PC-3 (cell line): Measurements from ENCODE around the gene ZDHHC7. TPM values are rescaled to one million over a fixed set of nuclear protein-coding genes. Genes with fewer than 3 reads are reported as not detected.
A peak's percentile ranks its signal among the peaks of the same experiment; 100 is the strongest.

Source experiments
- ATAC-seq: fragments of 200-7000 bp; cut with Tn5 transposase; 2 replicates; pipeline ENCODE4 v1.9.1; 2020; ENCODE audit warnings: mild to moderate bottlenecking, moderate library complexity
- BruUV-seq: library from RNA; stranded (reverse); fragments of 400-500 nt; replicated peaks from 2 replicates; lab custom pipeline; 2021; lab: Mats Ljungman, UMichigan
- CTCF ChIA-PET: fragments of 300-600 bp; sonication (Branson Sonifier 250); formaldehyde crosslinking; loops from one replicate; lab custom pipeline; 2022; ENCODE audit warnings: antibody characterized with exemption; lab: Charles Lee
- POLR2A ChIA-PET: fragments of 300-600 bp; sonication (Branson Sonifier 250); formaldehyde crosslinking; loops from one replicate; lab custom pipeline; 2022; ENCODE audit warnings: antibody characterized with exemption; ENCODE audit not compliant: unreplicated experiment; lab: Charles Lee
- DNase-seq: peaks from one replicate; pipeline ENCODE4 v3.0.0-alpha.2; 2015
- H2AFZ ChIP-seq: fragments of 300-600 bp; sonication (generic); 2 replicates; pipeline ENCODE4 v1.6.0; 2016; ENCODE audit warnings: antibody characterized with exemption, low read length
- H3F3A ChIP-seq: fragments of 300-600 bp; sonication (generic); one replicate; pipeline ENCODE4 v1.6.0; 2017; ENCODE audit warnings: antibody characterized with exemption, low read length, control low read depth, mild to moderate bottlenecking; ENCODE audit not compliant: unreplicated experiment
- H3K27ac ChIP-seq: fragments of 300-600 bp; sonication (generic); 2 replicates; pipeline ENCODE4 v1.5.1; 2016; ENCODE audit warnings: mild to moderate bottlenecking, low read length
- H3K27me3 ChIP-seq: fragments of 300-600 bp; sonication (generic); 2 replicates; pipeline ENCODE4 v1.6.1; 2016; ENCODE audit warnings: low read length, mixed read lengths
- H3K36me3 ChIP-seq: fragments of 300-600 bp; sonication (generic); 2 replicates; pipeline ENCODE4 v1.6.1; 2016; ENCODE audit warnings: low read depth, mixed run types, low read length, mixed read lengths
- H3K4me1 ChIP-seq: fragments of 300-600 bp; sonication (generic); 2 replicates; pipeline ENCODE4 v1.5.1; 2016; ENCODE audit warnings: low read length; ENCODE audit not compliant: insufficient read depth
- H3K4me2 ChIP-seq: fragments of 300-600 bp; sonication (generic); 2 replicates; pipeline ENCODE4 v1.6.0; 2016; ENCODE audit warnings: low read length
- H3K4me3 ChIP-seq: fragments of 300-600 bp; sonication (generic); 2 replicates; pipeline ENCODE4 v1.5.1; 2016; ENCODE audit warnings: mild to moderate bottlenecking, low read length, mixed read lengths
- H3K79me2 ChIP-seq: fragments of 300-600 bp; sonication (generic); 2 replicates; pipeline ENCODE4 v1.6.1; 2017; ENCODE audit warnings: low read length, mixed read lengths
- H3K9ac ChIP-seq: fragments of 300-600 bp; sonication (generic); 2 replicates; pipeline ENCODE4 v1.6.0; 2016; ENCODE audit warnings: mild to moderate bottlenecking, low read length
- H3K9me2 ChIP-seq: fragments of 300-600 bp; sonication (generic); replicated peaks from 2 replicates; pipeline ENCODE4 v1.6.1; 2016; ENCODE audit warnings: mixed run types, low read length, mixed read lengths
- H3K9me3 ChIP-seq: fragments of 300-600 bp; sonication (generic); 2 replicates; pipeline ENCODE4 v1.6.1; 2016; ENCODE audit warnings: low read length, mixed read lengths
- H4K20me1 ChIP-seq: fragments of 300-600 bp; sonication (generic); 2 replicates; pipeline ENCODE4 v1.6.1; 2016; ENCODE audit warnings: low read length, mixed read lengths
- CTCF ChIP-seq: fragments of 300-600 bp; sonication (generic); conservative IDR thresholded peaks from 2 replicates; pipeline ENCODE4 v1.5.1; 2017; ENCODE audit warnings: antibody characterized with exemption, low read depth, mild to moderate bottlenecking, low read length
- EZH2 ChIP-seq: fragments of 300-600 bp; sonication (generic); IDR thresholded peaks from one replicate; pipeline ENCODE4 v1.6.1; 2017; ENCODE audit warnings: antibody characterized with exemption, mild to moderate bottlenecking, low read length; ENCODE audit not compliant: unreplicated experiment
- EZH2phosphoT487 ChIP-seq: fragments of 300-600 bp; sonication (generic); IDR thresholded peaks from 2 replicates; pipeline ENCODE4 v1.6.1; 2018; ENCODE audit warnings: mild to moderate bottlenecking, antibody characterized with exemption, low read length, borderline replicate concordance
- intact Hi-C: fragments of 100-400 bp; cut with micrococcal nuclease; formaldehyde crosslinking; loops from 2 replicates; pipeline ENCODE4 v1.9.0; 2023
- total RNA-seq: library from RNA; depleted of rRNA; stranded (reverse); fragments of >200 nt; gene quantifications from 2 replicates; pipeline ENCODE4 v1.2.3, GENCODE V29; 2014

ZDHHC7 gene
- total RNA-seq, 1 experiment from 2014 or later, result 42.1 TPM

DNA sequence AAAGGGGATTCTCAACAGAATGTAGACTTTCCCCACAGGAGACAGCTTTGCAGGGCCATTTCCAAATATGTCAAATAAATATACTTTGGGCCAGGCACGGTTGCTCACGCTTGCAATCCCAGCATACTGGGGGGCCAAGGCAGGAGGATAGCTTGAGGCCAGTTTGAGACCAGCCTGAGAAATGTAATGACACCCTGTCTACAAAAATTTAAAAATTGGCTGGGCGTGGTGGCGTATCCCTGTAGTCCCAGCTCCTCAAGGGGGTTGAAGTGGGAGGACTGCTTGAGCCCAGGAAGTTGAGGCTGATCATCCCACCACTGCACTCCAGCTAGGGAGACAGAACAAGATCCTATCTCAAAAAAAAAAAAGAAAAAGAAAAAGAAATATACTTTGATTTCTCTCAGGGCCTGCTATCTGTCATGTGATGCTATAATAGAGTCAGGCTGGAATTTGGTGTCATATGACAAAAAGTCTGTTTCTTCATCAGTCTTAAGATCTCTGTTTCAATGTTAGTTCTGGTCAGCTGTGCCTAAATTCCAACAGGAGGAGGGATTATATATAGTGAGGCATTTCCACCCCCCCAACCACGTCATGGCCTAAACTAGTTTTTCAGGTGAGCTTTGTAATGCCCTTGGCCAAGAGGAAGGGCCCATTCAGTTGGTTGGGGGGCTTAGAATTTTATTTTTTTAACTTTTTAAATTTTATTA lies 4.3 kb upstream of the ZDHHC7 start:
- Histone ChIP-seq H3K9ac (no peak overlapping the region), H3K79me2 (peaks cover 4% of the 10 kb centered on the region), H3K4me3 (no peak overlapping the region), H3K27ac (no peak overlapping the region), H3K4me1 (0 out of 2 replicates have a peak, but pooled peaks cover 3% of the 10 kb centered on the region), H3K9me2 (no peaks in the 10 kb centered on the region), H3K9me3 (no peaks in the 10 kb centered on the region), H3F3A (no peaks in the 10 kb centered on the region), H3K27me3 (no peaks in the 10 kb centered on the region), H3K4me2 (no peak overlapping the region), H3K36me3 (no peaks in the 10 kb centered on the region), H4K20me1 (no peaks in the 10 kb centered on the region), H2AFZ (no peak overlapping the region)
- intact Hi-C loops, result no loop called here
- no TSS peak for BruUV-seq
- ChIA-PET POLR2A (no interaction called here), CTCF (no interaction called here)
- DNase-seq, result peak; percentile 19
- TF ChIP-seq EZH2phosphoT487 (no peak), CTCF (no peak), EZH2 (no peak)
- no peak for ATAC-seq

- H3K9me2 ChIP-seq, result no peaks in the 10 kb centered on the region
- 0 out of 2 replicates have a peak, but pooled peaks cover 5% of the 10 kb centered on the region for H4K20me1 ChIP-seq
- no peak for DNase-seq
- H3K9me3 ChIP-seq, result no peaks in the 10 kb centered on the region
- no peak for ATAC-seq
- no TSS peak for BruUV-seq
- peaks cover 17% of the 10 kb centered on the region for H3K79me2 ChIP-seq
- CTCF ChIA-PET, result no interaction called here
- peaks cover under 1% of the 10 kb centered on the region; the same call in 1 of the 2 replicates for H3K36me3 ChIP-seq
- no peak overlapping the region for H3K27ac ChIP-seq
- H3K9ac ChIP-seq, result no peak overlapping the region
- H3K4me2 ChIP-seq, result no peak overlapping the region
- intact Hi-C loops, result loop anchor here (5.0 kb wide), 2 partner anchors 42 to 73 kb away; no protein-coding TSS in a partner anchor
- H2AFZ ChIP-seq, result no peak overlapping the region
- POLR2A ChIA-PET, result no interaction called here
- no peak overlapping the region for H3K4me3 ChIP-seq
- peaks cover 4% of the 10 kb centered on the region for H3K4me1 ChIP-seq
- no peaks in the 10 kb centered on the region for H3F3A ChIP-seq
- no peak for TF ChIP-seq EZH2phosphoT487
- no peak for TF ChIP-seq CTCF
- TF ChIP-seq EZH2, result no peak
- no peaks in the 10 kb centered on the region for H3K27me3 ChIP-seq
These were observed 3.0 kb upstream of the ZDHHC7 start for GRCh38 chr16:85014311-85014710.

GRCh38 chr16:85011846-85012284 lies 530 bp upstream of the ZDHHC7 start:
- Histone ChIP-seq H3K79me2 (peaks cover 42% of the 10 kb centered on the region), H3K27ac (peak overlapping the region; percentile 86), H3K9ac (peak overlapping the region; percentile 99), H3K9me3 (no peaks in the 10 kb centered on the region), H3K27me3 (no peaks in the 10 kb centered on the region), H4K20me1 (0 out of 2 replicates have a peak, but pooled peaks cover 8% of the 10 kb centered on the region), H3K4me1 (peaks cover 7% of the 10 kb centered on the region), H3K36me3 (peaks cover 3% of the 10 kb centered on the region; the same call in 1 of the 2 replicates), H3F3A (no peaks in the 10 kb centered on the region), H3K4me3 (peak overlapping the region; percentile 98), H2AFZ (peak overlapping the region; percentile 91), H3K9me2 (no peaks in the 10 kb centered on the region), H3K4me2 (peak overlapping the region; percentile 95)
- TSS peak; percentile 99 for BruUV-seq
- intact Hi-C loops, result loop anchor here (2.0 to 5.0 kb wide), 4 partner anchors 17 to 75 kb away; no protein-coding TSS in a partner anchor
- ATAC-seq (peak; percentile 4; the same call in 1 of the 2 replicates), DNase-seq (no peak)
- ChIA-PET CTCF (interaction anchor here (0.8 to 1.5 kb wide), 2 partner anchors 17 to 75 kb away, joined by 4 to 5 read pairs; no protein-coding TSS in a partner anchor), POLR2A (interaction anchor here (0.7 kb wide), 2 partner anchors 13 to 19 kb away, joined by 3 to 4 read pairs; no protein-coding TSS in a partner anchor)
- TF ChIP-seq EZH2phosphoT487 (no peak), EZH2 (no peak), CTCF (no peak)
